LoVo (cell line): ENCODE measurements around the gene ALB.

ENCODE experiments used
- DNase-seq: peaks from one replicate; pipeline ENCODE4 v3.0.0-alpha.2; 2016; ENCODE audit warnings: low spot score

Gene ALB

GRCh38 chr4:73409012-73409862 lies 5.2 kb downstream of the ALB start:
- DNase-seq, result no peak

DNA sequence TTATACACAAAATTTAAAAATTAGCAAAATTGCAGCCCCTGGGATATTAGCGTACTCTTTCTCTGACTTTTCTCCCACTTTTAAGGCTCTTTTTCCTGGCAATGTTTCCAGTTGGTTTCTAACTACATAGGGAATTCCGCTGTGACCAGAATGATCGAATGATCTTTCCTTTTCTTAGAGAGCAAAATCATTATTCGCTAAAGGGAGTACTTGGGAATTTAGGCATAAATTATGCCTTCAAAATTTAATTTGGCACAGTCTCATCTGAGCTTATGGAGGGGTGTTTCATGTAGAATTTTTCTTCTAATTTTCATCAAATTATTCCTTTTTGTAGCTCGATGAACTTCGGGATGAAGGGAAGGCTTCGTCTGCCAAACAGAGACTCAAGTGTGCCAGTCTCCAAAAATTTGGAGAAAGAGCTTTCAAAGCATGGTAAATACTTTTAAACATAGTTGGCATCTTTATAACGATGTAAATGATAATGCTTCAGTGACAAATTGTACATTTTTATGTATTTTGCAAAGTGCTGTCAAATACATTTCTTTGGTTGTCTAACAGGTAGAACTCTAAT lies 6.0 kb downstream of the ALB start:
- no peak for DNase-seq

GRCh38 chr4:73410916-73411730 lies 7.0 kb downstream of the ALB start:
- DNase-seq, result no peak

GRCh38 chr4:73411731-73412414 lies 7.8 kb downstream of the ALB start:
- DNase-seq, result no peak

DNA sequence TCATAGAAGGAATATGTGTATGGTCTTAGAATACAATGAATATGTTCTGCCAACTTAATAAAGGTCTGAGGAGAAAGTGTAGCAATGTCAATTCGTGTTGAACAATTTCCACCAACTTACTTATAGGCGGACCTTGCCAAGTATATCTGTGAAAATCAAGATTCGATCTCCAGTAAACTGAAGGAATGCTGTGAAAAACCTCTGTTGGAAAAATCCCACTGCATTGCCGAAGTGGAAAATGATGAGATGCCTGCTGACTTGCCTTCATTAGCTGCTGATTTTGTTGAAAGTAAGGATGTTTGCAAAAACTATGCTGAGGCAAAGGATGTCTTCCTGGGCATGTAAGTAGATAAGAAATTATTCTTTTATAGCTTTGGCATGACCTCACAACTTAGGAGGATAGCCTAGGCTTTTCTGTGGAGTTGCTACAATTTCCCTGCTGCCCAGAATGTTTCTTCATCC lies 9.2 kb downstream of the ALB start:
- DNase-seq, result no peak

GRCh38 chr4:73414936-73415271 lies 10.8 kb downstream of the ALB start:
- DNase-seq, result no peak

- DNase-seq, result no peak
Measured at GRCh38 chr4:73415807-73416238, 11.7 kb downstream of the ALB start.

DNA sequence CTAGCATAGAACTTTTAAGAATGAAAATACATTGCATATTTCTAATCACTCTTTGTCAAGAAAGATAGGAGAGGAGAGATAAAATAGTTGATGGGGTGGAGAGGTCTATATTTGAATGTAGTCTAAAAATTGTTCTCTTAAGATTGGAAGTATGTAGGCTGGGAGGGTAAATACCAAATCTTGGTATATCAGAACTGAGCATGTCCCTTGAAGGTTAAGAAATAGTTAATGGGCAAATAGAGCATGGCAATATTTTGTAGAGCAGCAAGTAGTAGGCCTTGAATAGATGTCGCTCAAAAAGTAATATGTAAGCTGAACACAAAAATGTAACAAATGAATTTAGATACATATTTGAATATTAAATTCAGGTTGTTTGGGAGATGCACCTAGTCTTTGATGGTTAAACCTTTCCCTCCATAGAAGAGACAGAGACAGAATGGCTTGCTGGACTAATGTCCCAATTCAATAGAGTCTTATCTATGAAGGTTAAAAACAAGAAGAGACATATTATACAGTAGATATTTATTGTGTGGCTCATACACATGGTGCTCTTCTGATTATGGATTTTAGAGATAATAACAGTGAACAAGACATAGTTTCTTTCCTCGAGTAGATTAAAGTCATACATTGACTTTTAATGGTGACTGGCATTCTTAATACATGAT lies 12.5 kb downstream of the ALB start:
- DNase-seq, result no peak

DNA sequence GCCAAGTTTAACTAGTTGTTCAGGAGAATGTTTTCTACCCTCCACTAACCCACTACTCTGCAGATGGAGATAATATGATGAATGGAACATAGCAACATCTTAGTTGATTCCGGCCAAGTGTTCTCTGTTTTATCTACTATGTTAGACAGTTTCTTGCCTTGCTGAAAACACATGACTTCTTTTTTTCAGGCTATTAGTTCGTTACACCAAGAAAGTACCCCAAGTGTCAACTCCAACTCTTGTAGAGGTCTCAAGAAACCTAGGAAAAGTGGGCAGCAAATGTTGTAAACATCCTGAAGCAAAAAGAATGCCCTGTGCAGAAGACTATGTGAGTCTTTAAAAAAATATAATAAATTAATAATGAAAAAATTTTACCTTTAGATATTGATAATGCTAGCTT lies 13.3 kb downstream of the ALB start:
- no peak for DNase-seq

DNA sequence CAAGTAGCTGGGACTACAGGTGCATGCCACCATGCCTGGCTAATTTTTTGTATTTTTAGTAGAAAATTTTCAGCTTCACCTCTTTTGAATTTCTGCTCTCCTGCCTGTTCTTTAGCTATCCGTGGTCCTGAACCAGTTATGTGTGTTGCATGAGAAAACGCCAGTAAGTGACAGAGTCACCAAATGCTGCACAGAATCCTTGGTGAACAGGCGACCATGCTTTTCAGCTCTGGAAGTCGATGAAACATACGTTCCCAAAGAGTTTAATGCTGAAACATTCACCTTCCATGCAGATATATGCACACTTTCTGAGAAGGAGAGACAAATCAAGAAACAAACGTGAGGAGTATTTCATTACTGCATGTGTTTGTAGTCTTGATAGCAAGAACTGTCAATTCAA lies 13.9 kb downstream of the ALB start:
- DNase-seq, result no peak

DNA sequence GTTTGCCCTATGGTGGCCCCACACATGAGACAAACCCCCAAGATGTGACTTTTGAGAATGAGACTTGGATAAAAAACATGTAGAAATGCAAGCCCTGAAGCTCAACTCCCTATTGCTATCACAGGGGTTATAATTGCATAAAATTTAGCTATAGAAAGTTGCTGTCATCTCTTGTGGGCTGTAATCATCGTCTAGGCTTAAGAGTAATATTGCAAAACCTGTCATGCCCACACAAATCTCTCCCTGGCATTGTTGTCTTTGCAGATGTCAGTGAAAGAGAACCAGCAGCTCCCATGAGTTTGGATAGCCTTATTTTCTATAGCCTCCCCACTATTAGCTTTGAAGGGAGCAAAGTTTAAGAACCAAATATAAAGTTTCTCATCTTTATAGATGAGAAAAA lies 14.6 kb downstream of the ALB start:
- DNase-seq, result no peak

DNA sequence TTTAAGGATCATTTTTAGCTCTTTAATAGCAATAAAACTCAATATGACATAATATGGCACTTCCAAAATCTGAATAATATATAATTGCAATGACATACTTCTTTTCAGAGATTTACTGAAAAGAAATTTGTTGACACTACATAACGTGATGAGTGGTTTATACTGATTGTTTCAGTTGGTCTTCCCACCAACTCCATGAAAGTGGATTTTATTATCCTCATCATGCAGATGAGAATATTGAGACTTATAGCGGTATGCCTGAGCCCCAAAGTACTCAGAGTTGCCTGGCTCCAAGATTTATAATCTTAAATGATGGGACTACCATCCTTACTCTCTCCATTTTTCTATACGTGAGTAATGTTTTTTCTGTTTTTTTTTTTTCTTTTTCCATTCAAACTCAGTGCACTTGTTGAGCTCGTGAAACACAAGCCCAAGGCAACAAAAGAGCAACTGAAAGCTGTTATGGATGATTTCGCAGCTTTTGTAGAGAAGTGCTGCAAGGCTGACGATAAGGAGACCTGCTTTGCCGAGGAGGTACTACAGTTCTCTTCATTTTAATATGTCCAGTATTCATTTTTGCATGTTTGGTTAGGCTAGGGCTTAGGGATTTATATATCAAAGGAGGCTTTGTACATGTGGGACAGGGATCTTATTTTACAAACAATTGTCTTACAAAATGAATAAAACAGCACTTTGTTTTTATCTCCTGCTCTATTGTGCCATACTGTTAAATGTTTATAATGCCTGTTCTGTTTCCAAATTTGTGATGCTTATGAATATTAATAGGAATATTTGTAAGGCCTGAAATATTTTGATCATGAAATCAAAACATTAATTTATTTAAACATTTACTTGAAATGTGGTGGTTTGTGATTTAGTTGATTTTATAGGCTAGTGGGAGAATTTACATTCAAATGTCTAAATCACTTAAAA lies 15.3 kb downstream of the ALB start:
- no peak for DNase-seq

DNA sequence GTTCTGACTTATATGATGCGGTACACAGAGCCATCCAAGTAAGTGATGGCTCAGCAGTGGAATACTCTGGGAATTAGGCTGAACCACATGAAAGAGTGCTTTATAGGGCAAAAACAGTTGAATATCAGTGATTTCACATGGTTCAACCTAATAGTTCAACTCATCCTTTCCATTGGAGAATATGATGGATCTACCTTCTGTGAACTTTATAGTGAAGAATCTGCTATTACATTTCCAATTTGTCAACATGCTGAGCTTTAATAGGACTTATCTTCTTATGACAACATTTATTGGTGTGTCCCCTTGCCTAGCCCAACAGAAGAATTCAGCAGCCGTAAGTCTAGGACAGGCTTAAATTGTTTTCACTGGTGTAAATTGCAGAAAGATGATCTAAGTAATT lies 16.5 kb downstream of the ALB start:
- no peak for DNase-seq

DNA sequence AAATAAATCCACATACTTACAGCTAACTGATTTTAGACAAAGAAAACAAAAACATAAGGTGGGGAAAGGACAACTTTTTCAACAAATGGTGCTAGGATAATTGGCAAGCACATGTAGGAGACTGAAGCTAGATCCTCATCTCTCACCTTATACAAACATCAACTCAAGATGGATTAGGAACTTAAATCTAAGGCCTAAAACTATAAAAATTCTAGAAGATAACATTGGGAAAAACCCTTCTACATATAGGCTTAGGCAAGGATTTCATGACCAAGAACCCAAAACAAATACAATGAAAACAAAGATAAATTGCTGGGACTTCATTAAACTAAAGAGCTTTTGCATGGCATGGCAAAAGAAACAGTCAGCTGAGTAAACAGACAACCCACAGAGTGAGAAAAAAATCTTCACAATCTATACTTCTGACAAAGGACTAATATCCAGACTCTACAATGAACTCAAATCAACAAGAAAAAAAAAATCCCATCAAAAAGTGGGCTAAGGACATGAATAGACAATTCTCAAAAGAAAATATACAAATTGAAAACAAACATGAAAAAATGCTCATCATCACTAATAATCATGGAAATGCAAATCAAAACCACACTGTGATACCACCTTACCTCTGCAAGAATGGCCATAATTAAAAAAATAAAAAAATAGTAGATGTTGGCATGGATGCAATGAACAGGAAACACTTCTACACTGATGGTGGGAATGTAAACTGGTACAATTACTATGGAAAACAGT lies 17.8 kb downstream of the ALB start:
- no peak for DNase-seq

GRCh38 chr4:73422458-73422752 lies 18.3 kb downstream of the ALB start:
- no peak for DNase-seq

DNA sequence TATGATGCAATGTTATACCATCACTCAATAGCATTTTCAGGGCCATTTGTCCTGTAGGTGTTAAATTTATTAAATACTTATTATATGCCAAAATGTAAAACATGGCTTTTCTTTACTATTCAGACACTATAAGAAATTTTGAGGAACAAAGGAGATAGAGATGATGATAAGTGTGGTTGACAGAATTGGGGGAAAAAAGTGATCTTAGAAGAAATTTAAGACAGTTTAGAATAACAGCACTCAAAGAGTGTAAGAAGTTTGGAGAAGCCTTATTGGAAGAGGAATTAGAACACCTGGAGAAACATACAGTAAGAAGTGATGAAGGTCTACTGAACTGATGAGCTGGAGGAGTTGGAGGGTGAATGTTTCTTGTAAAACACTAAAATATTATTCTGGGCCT lies 19.1 kb downstream of the ALB start:
- DNase-seq, result no peak

DNA sequence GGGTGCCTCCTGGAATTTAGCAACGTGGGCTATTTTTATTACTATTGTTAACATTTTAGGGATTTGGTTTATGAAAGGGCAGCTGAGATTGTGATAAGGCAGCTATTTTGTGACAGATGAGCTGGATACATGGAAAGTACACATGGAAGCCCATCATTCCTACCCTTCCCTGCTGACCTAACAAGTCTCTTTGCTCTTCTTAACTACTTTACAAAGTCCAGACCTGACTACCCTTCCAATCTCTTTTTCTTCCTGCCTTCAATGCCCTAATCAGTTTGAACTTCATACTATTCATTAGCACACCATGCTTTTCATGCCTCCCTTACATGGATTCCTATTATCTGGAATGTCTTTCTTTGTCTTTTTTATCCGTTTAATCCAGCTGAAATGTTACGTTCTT lies 22.6 kb downstream of the ALB start:
- DNase-seq, result no peak

GRCh38 chr4:73429118-73429517 lies 25.0 kb downstream of the ALB start:
- no peak for DNase-seq

DNA sequence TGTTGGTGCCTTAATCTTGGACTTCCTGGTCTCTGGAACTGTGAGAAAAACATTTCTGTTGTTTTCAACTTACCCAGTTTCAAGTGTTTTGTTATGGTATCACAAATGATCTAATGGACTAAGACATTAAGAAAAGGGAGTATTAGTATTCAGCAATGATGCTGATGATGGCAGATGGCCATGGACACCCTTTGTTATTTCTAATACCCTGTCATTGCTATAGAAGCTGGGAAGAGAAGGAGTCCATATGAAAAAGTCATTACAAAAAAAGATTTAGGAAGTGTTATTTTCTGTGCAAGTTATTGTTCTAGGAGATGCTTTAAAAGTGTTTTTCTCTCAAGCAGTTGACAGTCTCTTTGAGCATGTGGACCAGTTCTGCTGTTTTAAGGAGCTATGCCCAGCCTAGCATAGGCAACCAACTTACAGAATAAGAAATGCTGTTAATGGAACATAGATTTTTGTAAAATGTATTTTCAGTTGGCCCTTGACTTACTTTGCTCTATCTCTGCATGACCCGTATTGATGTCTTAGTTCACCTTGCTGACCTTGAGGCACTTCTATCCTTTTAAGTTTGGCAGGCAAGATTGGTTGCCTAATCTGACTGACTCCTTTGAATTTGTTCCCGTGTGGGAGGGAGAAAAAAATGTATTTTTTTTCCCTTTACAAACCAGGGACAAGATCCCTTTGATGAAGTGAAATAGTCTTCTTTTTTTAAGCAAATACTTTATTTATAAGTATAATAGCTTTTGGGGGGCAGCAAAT lies 25.9 kb downstream of the ALB start:
- no peak for DNase-seq

- DNase-seq, result no peak
Measured at GRCh38 chr4:73431813-73432168, 27.7 kb downstream of the ALB start.
